Retinal pigment epithelial cell (primary cell): Measurements from ENCODE around the gene HIPK2.

Experiments used
- DNase-seq: peaks from one replicate; pipeline ENCODE4 v3.0.0-alpha.2; 2010; ENCODE audit warnings: low read depth
- H3K4me3 ChIP-seq: 2 replicates; pipeline ENCODE4 v1.5.1; 2011; ENCODE audit warnings: mild to moderate bottlenecking, low read length, control low read depth, moderate library complexity
- TF ChIP-seq, protein P1 (sequence below): conservative IDR thresholded peaks from 2 replicates; pipeline ENCODE4 v1.5.1; 2011; ENCODE audit warnings: low read depth, low read length, control low read depth, inconsistent platforms

HIPK2 gene

DNA sequence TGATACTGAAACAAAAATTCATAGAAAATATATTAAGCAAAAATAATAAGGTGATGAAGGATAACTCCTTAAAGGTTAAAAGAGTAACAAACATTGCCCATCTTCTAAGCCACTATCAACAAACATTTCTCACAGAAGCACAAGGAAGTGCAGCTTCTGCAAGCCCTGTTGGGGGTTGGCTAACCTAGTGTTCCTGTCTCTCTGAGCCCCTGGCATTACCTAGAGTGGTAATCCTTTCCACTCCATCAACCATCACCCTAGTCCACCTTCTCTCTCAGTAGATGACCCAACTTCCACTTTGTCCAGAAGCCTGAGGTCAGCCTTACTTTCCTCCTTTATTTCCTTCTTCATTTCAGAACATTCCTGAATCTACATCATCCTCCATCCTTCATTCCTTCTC lies 59.7 kb downstream of the HIPK2 start:
- TF ChIP-seq, protein P1, sequence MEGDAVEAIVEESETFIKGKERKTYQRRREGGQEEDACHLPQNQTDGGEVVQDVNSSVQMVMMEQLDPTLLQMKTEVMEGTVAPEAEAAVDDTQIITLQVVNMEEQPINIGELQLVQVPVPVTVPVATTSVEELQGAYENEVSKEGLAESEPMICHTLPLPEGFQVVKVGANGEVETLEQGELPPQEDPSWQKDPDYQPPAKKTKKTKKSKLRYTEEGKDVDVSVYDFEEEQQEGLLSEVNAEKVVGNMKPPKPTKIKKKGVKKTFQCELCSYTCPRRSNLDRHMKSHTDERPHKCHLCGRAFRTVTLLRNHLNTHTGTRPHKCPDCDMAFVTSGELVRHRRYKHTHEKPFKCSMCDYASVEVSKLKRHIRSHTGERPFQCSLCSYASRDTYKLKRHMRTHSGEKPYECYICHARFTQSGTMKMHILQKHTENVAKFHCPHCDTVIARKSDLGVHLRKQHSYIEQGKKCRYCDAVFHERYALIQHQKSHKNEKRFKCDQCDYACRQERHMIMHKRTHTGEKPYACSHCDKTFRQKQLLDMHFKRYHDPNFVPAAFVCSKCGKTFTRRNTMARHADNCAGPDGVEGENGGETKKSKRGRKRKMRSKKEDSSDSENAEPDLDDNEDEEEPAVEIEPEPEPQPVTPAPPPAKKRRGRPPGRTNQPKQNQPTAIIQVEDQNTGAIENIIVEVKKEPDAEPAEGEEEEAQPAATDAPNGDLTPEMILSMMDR, result no peak
- no peak for DNase-seq
- no peak overlapping the region for H3K4me3 ChIP-seq

DNA sequence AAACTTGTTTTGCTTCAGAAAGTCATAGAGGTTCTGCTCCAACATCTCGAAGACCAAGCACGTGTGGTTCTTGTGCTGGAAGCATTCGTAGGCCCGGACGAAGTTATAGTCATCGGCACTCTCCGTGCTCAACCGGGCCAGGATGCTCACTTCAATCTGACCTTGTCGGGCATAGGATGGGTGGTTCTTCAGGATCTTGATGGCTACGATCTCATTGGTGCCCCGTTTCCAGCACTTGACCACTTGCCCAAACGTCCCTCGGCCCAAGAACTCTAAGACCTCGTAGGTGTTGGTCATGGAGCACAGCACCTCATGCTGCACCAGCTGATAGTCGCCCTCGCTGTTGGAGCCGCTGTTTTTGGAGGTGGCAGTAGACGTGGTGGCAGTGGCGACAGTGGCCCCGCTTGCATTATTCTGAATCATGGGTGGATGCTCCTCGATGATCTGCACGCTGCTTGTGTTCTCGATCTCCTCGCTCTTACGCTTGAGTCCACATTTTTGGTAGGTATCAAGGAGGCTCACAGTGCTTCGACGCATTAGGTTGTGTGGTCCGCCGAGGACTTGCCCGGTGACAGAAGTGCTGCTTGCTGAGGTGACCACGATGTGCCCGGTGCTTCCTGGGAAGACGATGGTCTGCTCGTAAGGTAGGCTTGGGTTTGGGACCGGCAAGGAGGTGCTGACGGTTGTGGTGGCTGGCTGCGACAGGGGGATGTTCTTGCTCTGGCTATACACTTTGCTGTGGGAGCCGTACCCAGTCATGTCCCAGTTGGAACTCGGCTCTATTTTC lies 61.4 kb downstream of the HIPK2 start:
- DNase-seq, result no peak
- TF ChIP-seq, protein P1, result no peak
- H3K4me3 ChIP-seq, result no peak overlapping the region

DNA sequence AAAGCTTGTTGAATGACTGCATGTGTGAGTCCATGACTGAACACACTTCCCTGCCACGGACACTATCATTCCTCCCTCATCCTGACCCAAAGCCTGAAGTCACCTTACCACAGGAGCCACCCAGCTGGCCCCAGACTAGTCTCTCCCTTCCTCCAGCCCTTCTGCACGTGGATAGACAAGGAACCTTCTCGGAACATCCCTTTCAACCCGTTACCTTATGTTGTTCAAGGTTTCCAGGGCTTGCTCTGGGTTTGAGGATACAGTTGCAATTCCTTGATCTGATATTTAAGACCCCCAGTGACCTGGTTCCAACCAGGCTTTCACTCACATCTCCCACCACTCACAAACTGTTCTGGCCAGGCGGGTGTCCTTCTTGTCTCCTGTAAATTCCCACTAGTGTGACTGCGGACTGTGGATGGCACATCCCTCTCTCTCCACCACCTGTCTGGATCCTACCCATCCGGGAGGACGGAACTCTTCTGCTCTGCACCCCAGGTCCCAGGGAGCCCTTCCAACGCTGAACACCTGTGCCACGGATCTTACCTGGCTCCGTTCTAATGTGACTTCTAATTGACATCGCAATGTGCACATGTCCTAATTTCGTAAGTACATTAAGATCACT lies 62.5 kb downstream of the HIPK2 start:
- DNase-seq, result no peak
- no peak overlapping the region for H3K4me3 ChIP-seq
- TF ChIP-seq, protein P1, result no peak

DNA sequence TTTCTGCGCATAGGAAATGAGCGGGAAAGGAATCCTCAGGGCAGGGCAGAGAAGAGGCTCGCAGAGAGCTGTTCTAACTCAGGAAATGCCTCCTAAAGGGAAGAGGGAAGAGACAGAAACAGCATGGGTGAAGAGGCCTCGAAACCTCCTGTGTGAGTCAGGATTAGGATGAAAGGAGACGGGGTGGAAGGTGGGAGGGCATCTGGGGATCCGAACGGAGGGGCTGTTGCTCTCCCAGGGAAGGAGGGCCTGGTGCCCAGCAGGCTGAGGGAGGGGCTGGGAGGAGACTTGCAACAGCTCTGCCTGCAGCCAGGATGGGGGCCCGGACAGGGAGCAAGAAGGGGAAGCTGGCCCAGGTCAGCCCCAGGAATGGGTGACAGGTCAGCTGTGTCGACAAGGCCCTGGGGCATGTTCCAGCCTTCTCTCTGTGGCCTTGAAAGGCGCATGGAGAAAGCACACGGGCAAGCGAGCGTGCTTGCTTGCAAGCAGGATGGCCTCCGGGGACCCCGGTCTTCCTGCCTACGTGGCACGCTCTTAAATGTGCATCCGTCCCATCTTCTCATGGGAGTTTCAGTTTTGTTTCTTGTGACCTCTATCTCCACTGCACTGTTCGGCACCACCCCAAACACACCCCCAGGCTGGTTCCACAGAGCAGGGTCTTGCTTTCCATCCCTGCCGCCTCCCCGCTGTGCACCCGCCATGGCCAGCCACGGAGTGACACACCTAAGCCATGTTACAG lies 63.5 kb downstream of the HIPK2 start:
- no peak for DNase-seq
- H3K4me3 ChIP-seq, result no peak overlapping the region
- TF ChIP-seq, protein P1, result no peak

DNA sequence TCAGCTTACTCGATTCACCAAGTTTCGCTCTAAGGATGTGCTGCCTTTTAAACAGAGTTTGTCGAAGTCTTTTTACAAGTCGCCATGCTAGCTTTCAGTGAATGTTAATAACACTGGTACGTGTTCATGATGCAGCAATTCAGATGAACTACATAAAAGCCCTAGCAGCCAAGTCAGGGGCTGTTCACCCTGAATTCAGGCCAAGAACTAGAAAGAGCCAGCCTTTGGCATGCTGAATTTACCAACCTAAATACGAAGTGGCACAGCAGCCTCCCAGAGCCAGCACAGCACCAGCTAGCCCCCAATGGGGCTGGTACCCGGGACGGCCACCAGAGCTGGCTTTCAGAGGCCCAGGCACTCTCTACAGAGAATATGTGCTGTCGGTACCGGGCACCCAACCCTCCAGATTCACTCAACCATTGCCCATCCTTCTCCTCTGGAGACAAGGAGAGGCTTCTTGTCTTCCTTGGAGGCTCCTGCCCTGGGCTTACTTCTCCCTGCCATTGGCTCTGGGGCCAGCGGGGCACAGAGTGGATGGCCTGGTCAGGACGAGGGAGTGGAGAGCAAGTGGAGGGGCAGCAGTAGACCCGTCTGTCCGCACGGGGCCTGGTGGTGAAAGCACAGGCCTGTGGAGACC lies 64.2 kb downstream of the HIPK2 start:
- no peak overlapping the region for H3K4me3 ChIP-seq
- DNase-seq, result no peak
- TF ChIP-seq, protein P1, result no peak

DNA sequence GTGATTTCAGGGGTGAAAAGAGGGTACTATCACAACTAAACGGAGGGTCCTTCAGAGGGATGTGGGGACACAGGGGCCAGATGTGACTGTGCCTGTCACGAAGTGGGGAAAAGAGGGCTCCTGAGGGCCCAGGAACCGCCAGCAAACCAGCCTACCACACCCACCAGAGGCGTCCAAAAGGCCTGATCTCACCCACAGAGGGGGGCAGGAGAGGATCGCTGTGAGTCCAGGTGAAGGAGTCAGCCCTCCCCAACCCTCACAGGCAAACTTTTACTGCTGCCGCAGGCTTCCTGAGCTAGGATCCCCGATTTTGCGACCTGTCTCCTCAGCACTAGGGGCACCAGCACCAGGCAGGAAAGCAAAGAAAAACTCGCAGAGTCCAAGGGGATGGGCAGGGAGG lies 64.7 kb downstream of the HIPK2 start:
- no peak for DNase-seq
- H3K4me3 ChIP-seq, result no peak overlapping the region
- TF ChIP-seq, protein P1, result no peak
